Left lung (tissue), 10 donors: ENCODE results near the gene TRAF1. TPM values are rescaled to one million over a fixed set of nuclear protein-coding genes. Genes with fewer than 3 reads are reported as not detected.

ENCODE experiments used
- ATAC-seq: fragments of 200-7000 bp; cut with Tn5 transposase; one replicate; pipeline ENCODE4 v1.9.1; 2020; ENCODE audit warnings: moderate library complexity
- DNase-seq, 4 donors: peaks; one replicate each; pipeline ENCODE4 v3.0.0-alpha.2; 2013 to 2020
- H3K27ac ChIP-seq, 2 donors: fragments of 200-600 bp; sonication (generic) in 1 of 2; one replicate each; pipeline versions ENCODE4 v1.5.0 to v1.8.0; 2020 to 2021
- H3K27me3 ChIP-seq, 2 donors: fragments of 200-600 bp; sonication (generic) in 1 of 2; one replicate each; pipeline versions ENCODE4 v1.5.0 to v1.8.0; 2020 to 2021
- H3K36me3 ChIP-seq, 2 donors: fragments of 200-600 bp; sonication (generic) in 1 of 2; one replicate each; pipeline versions ENCODE4 v1.5.0 to v1.8.0; 2020 to 2021
- H3K4me1 ChIP-seq, 2 donors: fragments of 200-600 bp; one replicate each; pipeline ENCODE4 v1.8.0; 2021
- H3K4me3 ChIP-seq, 2 donors: fragments of 200-600 bp; sonication (generic) in 1 of 2; one replicate each; pipeline versions ENCODE4 v1.5.0 to v1.8.0; 2020 to 2021; ENCODE audit warnings: mild to moderate bottlenecking in 1 of 2
- H3K9me3 ChIP-seq, 2 donors: fragments of 200-600 bp; sonication (generic) in 1 of 2; one replicate each; pipeline versions ENCODE4 v1.5.0 to v1.8.0; 2020 to 2021
- intact Hi-C, 2 donors: fragments of 100-400 bp; cut with DNase I; formaldehyde crosslinking; loops; one replicate each; pipeline versions ENCODE4 v1.11.2 to v1.14.2; 2022
- polyA plus RNA-seq, 6 donors: library from polyadenylated mRNA; unstranded; fragments of 120-200 nt; gene quantifications; one replicate each; pipeline ENCODE4 v1.2.1, GENCODE V29; 2013; ENCODE audit not compliant: insufficient read length in 6 of 6
- total RNA-seq, 2 donors: library from RNA; stranded (reverse); fragmentation: NEBNext Ultra II Directional; extraction: Animal tissue kit (Norgen Biotek cat#: 25700); gene quantifications; one replicate each; pipeline ENCODE4 v1.2.1, GENCODE V29; 2021
- TF ChIP-seq, protein P1 (sequence below), 2 donors: fragments of 200-600 bp; sonication (generic) in 1 of 2; IDR thresholded peaks; one replicate each; pipeline versions ENCODE4 v1.5.0 to v1.8.0; 2021; ENCODE audit warnings: antibody characterized with exemption in 2 of 2
- donor health status: DM: no; HTN: yes; CAD: no.
- donor health status: DM: no; HTN: no; CAD: no.

TRAF1 gene
- total and polyA plus RNA-seq, 8 donors, result 4.4 to 10.8 (median 8.5) TPM

DNA sequence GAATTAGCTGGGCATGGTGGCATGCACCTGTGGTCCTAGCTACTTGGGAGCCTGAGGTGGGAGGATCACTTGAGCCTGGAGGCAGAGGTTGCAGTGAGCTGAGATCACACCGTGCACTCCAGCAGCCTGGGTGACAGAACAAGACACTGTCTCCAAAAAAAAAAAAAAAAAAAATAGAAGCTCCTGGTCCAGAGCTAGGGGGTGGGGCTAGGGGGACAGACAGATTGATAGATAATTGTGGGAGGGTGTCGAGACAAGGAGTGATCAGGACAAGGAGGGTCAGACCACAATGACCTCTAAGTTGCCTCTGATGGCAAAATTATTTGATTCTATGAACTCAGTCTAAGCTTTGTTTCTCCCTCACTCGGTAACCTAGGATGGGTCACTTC is 43.0 kb downstream of the TRAF1 start:
- intact Hi-C loops, result no loop called here
- H3K36me3 ChIP-seq, result no peaks in the 10 kb centered on the region
- H3K27me3 ChIP-seq, result no peaks in the 10 kb centered on the region
- H3K27ac ChIP-seq, result no peak overlapping the region
- no peak overlapping the region for H3K4me3 ChIP-seq
- ATAC-seq (no peak), DNase-seq (no peak)
- H3K9me3 ChIP-seq, result no peaks in the 10 kb centered on the region
- H3K4me1 ChIP-seq, result peaks cover 4 to 8% of the 10 kb centered on the region in 2 donors
- TF ChIP-seq, protein P1, sequence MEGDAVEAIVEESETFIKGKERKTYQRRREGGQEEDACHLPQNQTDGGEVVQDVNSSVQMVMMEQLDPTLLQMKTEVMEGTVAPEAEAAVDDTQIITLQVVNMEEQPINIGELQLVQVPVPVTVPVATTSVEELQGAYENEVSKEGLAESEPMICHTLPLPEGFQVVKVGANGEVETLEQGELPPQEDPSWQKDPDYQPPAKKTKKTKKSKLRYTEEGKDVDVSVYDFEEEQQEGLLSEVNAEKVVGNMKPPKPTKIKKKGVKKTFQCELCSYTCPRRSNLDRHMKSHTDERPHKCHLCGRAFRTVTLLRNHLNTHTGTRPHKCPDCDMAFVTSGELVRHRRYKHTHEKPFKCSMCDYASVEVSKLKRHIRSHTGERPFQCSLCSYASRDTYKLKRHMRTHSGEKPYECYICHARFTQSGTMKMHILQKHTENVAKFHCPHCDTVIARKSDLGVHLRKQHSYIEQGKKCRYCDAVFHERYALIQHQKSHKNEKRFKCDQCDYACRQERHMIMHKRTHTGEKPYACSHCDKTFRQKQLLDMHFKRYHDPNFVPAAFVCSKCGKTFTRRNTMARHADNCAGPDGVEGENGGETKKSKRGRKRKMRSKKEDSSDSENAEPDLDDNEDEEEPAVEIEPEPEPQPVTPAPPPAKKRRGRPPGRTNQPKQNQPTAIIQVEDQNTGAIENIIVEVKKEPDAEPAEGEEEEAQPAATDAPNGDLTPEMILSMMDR (IDR thresholded peaks at IDR 0.05), result no peak

DNA sequence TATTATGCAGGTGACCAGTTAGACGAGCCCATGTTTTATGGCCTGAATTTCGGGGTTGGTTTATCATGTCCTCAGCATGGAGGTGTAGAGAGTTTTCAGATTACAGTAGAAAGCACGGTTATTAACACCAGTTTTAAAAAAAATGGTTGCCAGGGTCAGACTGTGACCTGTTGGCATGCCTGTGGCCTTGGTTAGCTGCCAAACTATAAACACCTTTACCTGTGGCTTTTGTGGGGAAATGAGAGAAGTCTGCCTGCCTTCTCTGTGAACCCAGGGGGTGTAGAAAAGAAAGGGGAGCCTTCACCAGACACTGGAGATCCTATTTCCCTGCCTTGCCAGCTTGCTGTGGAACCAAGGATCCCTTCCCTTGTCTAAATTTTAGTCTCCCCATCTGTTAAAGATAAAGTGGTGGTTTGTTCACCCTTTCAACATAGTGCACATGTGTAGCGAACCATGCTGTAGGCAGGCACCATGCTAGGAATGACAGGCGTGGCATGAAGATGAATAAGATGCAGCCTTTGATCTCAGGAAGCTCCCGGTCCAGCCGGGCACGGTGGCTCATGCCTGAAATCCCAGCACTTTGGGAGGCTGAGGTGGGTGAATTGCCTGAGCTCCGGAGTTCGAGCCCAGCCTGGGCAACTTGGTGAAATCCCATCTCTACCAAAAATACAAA is 43.5 kb downstream of the TRAF1 start:
- H3K27ac ChIP-seq, result no peak overlapping the region
- H3K9me3 ChIP-seq, result no peaks in the 10 kb centered on the region
- no peak for DNase-seq
- H3K27me3 ChIP-seq, result no peaks in the 10 kb centered on the region
- no peak overlapping the region for H3K4me3 ChIP-seq
- H3K36me3 ChIP-seq, result no peaks in the 10 kb centered on the region
- peaks cover 7 to 8% of the 10 kb centered on the region in 2 donors for H3K4me1 ChIP-seq
- intact Hi-C loops, result no loop called here
- TF ChIP-seq, protein P1 (IDR thresholded peaks at IDR 0.05), result no peak
- ATAC-seq, result no peak

DNA sequence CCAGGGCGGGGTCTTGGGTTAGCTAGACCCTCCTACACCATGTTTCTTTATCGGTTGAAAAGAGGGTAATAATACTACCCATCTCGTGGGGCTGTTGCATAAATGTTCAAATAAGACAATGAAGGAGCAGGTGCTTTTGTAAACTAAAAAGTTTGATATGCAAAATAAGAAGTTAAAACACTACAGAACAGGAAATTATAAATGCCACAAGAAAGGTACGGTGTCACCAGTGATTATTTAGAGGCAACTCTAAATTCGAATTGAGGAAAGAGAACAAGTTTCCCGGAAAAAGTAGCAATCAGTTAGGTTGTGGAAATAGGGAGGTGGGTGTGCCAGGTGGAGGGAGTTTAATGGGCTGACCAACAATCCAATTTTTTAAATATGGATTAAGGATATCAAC is 47.1 kb downstream of the TRAF1 start:
- ATAC-seq, result no peak
- Histone ChIP-seq H3K27ac (no peak overlapping the region), H3K36me3 (peaks cover 0 to under 1% of the 10 kb centered on the region in 2 donors), H3K9me3 (no peaks in the 10 kb centered on the region), H3K4me3 (no peak overlapping the region), H3K4me1 (peaks cover 2 to 26% of the 10 kb centered on the region in 2 donors), H3K27me3 (no peaks in the 10 kb centered on the region)
- TF ChIP-seq, protein P1 (IDR thresholded peaks at IDR 0.05), result no peak
- intact Hi-C loops, result no loop called here
- no peak for DNase-seq

DNA sequence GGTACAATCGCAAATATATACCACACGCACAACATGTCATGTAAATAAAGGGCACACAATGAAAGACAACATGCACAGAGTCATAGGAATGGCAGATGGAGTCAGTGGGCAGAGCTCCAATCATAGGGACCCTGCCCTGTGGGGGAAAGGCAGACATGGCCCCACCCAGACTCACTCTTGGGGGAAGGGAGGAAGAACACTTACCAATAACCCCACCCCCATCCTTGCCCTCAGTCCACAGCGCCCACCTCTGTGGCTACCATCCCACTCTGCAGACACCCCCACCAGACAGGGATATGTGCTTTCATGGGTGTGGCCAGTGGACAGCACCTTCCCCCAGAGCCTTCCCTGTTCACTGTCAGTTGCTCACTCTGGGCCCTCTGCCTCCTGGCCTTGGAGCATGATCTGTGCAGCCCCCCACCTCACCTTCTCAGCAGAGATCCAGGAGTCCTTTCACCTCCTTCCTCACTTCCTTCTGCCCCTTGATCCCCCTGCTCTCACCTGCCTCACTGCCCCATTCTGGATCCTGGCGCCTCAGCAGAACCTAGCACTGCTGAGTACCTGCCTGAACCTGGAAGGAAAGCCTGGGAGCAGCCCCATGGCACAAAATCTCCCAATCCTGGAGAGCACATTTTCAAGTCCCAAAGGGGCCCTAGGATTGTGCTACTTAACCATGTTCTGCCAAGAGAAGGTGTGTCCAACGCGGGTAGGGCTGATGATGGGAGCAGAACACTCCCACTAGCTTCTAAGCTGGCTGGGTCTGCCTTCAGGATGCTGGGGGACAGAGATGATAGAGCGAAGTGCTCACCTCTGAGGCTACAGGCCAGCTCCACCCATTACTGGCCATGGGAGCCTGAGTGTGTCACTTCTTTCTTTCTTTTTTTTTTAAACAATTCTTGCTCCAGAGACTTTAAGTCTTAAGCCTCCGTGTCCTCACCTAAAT is 48.1 kb downstream of the TRAF1 start:
- no peak overlapping the region for H3K27ac ChIP-seq
- TF ChIP-seq, protein P1 (IDR thresholded peaks at IDR 0.05), result no peak
- H3K27me3 ChIP-seq, result no peaks in the 10 kb centered on the region
- H3K4me3 ChIP-seq, result peak overlapping the region in 1 of 2 donors; percentile 85
- peaks cover 2 to 30% of the 10 kb centered on the region in 2 donors for H3K4me1 ChIP-seq
- H3K9me3 ChIP-seq, result no peaks in the 10 kb centered on the region
- ATAC-seq (no peak), DNase-seq (no peak)
- intact Hi-C loops, result no loop called here
- peaks cover 0 to 8% of the 10 kb centered on the region in 2 donors for H3K36me3 ChIP-seq
